HepG2 (cell line): ENCODE measurements around the gene CCNF. TPM values are rescaled to one million over a fixed set of nuclear protein-coding genes. Genes with fewer than 3 reads are reported as not detected.

Source experiments
- ELF1 ChIP-seq: sonication (generic); formaldehyde crosslinking; IDR thresholded peaks from 2 replicates; pipeline ENCODE4 v1.4.0; 2020; ENCODE audit warnings: missing genetic modification reagents
- FOXJ3 ChIP-seq: sonication (generic); formaldehyde crosslinking; IDR thresholded peaks from 2 replicates; pipeline ENCODE4 v1.4.0; 2020; ENCODE audit warnings: missing genetic modification reagents, mild to moderate bottlenecking, borderline replicate concordance
- MED1 ChIP-seq: sonication (generic); formaldehyde crosslinking; IDR thresholded peaks from 2 replicates; pipeline ENCODE4 v1.4.0; 2020; ENCODE audit warnings: missing genetic modification reagents
- MEIS1 ChIP-seq: sonication (generic); formaldehyde crosslinking; IDR thresholded peaks from 2 replicates; pipeline ENCODE4 v1.9.0; 2021; ENCODE audit warnings: mild to moderate bottlenecking, missing genetic modification reagents, moderate library complexity, borderline replicate concordance
- PATZ1 ChIP-seq: sonication (generic); formaldehyde crosslinking; IDR thresholded peaks from 2 replicates; pipeline ENCODE4 v1.4.0; 2020; ENCODE audit warnings: missing genetic modification reagents
- SAP130 ChIP-seq: IDR thresholded peaks from 2 replicates; pipeline ENCODE4 v1.6.1; 2016; ENCODE audit warnings: low read depth
- SP5 ChIP-seq: IDR thresholded peaks from 2 replicates; pipeline ENCODE4 v1.6.1; 2016; ENCODE audit warnings: low read depth, borderline replicate concordance
- ZNF282 ChIP-seq: fragments of 450-650 bp; IDR thresholded peaks from 2 replicates; pipeline ENCODE4 v1.6.1; 2018; ENCODE audit not compliant: partially characterized antibody
- ZNF709 ChIP-seq: sonication (generic); formaldehyde crosslinking; IDR thresholded peaks from 2 replicates; pipeline ENCODE4 v1.5.0; 2020; ENCODE audit warnings: mild to moderate bottlenecking, missing genetic modification reagents
- polyA plus RNA-seq, 8 experiments: library from polyadenylated mRNA; depleted of rRNA in 3 of 8; stranded (reverse) in 7 of 8; unstranded in 1 of 8; fragments of >200 nt; fragmentation: Illumina TruSeq in 4 of 8; extraction: Trizol in 4 of 8; gene quantifications; 2 replicates each; pipeline versions ENCODE4 v1.2.1 to v1.2.3, GENCODE V29; 2011 to 2016; ENCODE audit warnings: low read depth in 4 of 8, missing spikeins in 1 of 8, mixed read lengths in 1 of 8; ENCODE audit not compliant: insufficient read depth in 1 of 8
- total RNA-seq, 5 experiments: library from RNA; depleted of rRNA; stranded (reverse); fragments of >200 nt; fragmentation: Illumina TruSeq; extraction: Trizol; gene quantifications; 2 replicates each; pipeline ENCODE4 v1.2.3, GENCODE V29; 2016; ENCODE audit warnings: low read depth in 1 of 5
- TF ChIP-seq, protein P1 (sequence below): sonication (generic); formaldehyde crosslinking; IDR thresholded peaks from 2 replicates; pipeline ENCODE4 v1.8.0; 2022; ENCODE audit warnings: missing genetic modification reagents, mild to moderate bottlenecking, inconsistent platforms, borderline replicate concordance
- TF ChIP-seq, protein P2 (sequence below): sonication (generic); formaldehyde crosslinking; IDR thresholded peaks from 2 replicates; pipeline ENCODE4 v1.4.0; 2020; ENCODE audit warnings: missing genetic modification reagents
- TF ChIP-seq, protein P3 (sequence below): sonication (generic); formaldehyde crosslinking; IDR thresholded peaks from 2 replicates; pipeline ENCODE4 v1.5.0; 2020; ENCODE audit warnings: mild to moderate bottlenecking, missing genetic modification reagents, moderate library complexity
- TF ChIP-seq, protein P4 (sequence below), 2 experiments: sonication (generic) in 1 of 2; formaldehyde crosslinking in 1 of 2; IDR thresholded peaks; 2 replicates each; pipeline versions ENCODE4 v1.4.0 to v1.6.1; 2018 to 2020; ENCODE audit warnings: missing genetic modification reagents in 2 of 2, borderline replicate concordance in 1 of 2, low read depth in 1 of 2, mild to moderate bottlenecking in 1 of 2, missing biosample characterization in 1 of 2

Gene CCNF
- total and polyA plus RNA-seq, 2 of the 13 experiments (the other 11 are each of a cell fraction or from before 2014, with no cell fraction given), result 6.4 to 22.8 TPM

- TF ChIP-seq FOXJ3 (CRISPR knock-in tag), result no peak
- TF ChIP-seq, protein P1, sequence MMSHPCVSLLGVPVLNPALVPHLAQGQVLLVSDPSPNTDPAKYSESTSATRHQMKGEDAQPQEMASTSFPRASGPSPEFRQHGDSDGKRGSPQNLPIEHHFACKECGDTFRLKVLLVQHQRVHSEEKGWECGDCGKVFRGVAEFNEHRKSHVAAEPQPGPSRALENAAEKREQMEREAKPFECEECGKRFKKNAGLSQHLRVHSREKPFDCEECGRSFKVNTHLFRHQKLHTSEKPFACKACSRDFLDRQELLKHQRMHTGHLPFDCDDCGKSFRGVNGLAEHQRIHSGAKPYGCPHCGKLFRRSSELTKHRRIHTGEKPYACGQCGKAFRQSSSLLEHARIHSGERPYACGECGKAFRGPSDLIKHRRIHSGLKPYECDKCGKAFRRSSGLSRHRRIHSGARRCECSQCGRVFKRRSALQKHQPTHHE (CRISPR knock-in tag), result 0 out of 2 replicates have a peak, but pooled peaks have one; percentile 21
- no peak for TF ChIP-seq SP5 (CRISPR knock-in tag)
- 0 out of 2 replicates have a peak, but pooled peaks have one; percentile 8 for TF ChIP-seq PATZ1 (CRISPR knock-in tag)
- no peak for TF ChIP-seq ZNF282
- TF ChIP-seq, protein P2, sequence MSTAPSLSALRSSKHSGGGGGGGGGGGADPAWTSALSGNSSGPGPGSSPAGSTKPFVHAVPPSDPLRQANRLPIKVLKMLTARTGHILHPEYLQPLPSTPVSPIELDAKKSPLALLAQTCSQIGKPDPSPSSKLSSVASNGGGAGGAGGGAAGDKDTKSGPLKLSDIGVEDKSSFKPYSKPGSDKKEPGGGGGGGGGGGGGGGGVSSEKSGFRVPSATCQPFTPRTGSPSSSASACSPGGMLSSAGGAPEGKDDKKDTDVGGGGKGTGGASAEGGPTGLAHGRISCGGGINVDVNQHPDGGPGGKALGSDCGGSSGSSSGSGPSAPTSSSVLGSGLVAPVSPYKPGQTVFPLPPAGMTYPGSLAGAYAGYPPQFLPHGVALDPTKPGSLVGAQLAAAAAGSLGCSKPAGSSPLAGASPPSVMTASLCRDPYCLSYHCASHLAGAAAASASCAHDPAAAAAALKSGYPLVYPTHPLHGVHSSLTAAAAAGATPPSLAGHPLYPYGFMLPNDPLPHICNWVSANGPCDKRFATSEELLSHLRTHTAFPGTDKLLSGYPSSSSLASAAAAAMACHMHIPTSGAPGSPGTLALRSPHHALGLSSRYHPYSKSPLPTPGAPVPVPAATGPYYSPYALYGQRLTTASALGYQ, result 0 out of 2 replicates have a peak, but pooled peaks have one; percentile 28
- peak; percentile 30; the same call in 1 of the 2 replicates for TF ChIP-seq MED1 (CRISPR knock-in tag)
- no peak for TF ChIP-seq ELF1 (CRISPR knock-in tag)
- peak; percentile 34; the same call in 1 of the 2 replicates for TF ChIP-seq ZNF709 (CRISPR knock-in tag)
- TF ChIP-seq SAP130 (CRISPR knock-in tag), result peak; percentile 56
- TF ChIP-seq MEIS1 (CRISPR knock-in tag), result peak; percentile 24; the same call in 1 of the 2 replicates
- TF ChIP-seq, protein P3, sequence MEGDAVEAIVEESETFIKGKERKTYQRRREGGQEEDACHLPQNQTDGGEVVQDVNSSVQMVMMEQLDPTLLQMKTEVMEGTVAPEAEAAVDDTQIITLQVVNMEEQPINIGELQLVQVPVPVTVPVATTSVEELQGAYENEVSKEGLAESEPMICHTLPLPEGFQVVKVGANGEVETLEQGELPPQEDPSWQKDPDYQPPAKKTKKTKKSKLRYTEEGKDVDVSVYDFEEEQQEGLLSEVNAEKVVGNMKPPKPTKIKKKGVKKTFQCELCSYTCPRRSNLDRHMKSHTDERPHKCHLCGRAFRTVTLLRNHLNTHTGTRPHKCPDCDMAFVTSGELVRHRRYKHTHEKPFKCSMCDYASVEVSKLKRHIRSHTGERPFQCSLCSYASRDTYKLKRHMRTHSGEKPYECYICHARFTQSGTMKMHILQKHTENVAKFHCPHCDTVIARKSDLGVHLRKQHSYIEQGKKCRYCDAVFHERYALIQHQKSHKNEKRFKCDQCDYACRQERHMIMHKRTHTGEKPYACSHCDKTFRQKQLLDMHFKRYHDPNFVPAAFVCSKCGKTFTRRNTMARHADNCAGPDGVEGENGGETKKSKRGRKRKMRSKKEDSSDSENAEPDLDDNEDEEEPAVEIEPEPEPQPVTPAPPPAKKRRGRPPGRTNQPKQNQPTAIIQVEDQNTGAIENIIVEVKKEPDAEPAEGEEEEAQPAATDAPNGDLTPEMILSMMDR (CRISPR knock-in tag), result peak; percentile 67
- TF ChIP-seq, protein P4, sequence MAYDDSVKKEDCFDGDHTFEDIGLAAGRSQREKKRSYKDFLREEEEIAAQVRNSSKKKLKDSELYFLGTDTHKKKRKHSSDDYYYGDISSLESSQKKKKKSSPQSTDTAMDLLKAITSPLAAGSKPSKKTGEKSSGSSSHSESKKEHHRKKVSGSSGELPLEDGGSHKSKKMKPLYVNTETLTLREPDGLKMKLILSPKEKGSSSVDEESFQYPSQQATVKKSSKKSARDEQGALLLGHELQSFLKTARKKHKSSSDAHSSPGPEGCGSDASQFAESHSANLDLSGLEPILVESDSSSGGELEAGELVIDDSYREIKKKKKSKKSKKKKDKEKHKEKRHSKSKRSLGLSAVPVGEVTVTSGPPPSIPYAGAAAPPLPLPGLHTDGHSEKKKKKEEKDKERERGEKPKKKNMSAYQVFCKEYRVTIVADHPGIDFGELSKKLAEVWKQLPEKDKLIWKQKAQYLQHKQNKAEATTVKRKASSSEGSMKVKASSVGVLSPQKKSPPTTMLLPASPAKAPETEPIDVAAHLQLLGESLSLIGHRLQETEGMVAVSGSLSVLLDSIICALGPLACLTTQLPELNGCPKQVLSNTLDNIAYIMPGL (CRISPR knock-in tag; IDR thresholded peaks at IDR 0.05; ENCODE audit: borderline replicate concordance in 1 of 2, low read depth in 1 of 2), result peak in 1 of 2 experiments; percentile 35; a peak in 1 of 4 replicates
Measured at GRCh38 chr16:2429771-2430663, 770 bp downstream of the CCNF start (continued).
